Testis (tissue), 3 donors: ENCODE results near the gene NME8. TPM values are rescaled to one million over a fixed set of nuclear protein-coding genes. Genes with fewer than 3 reads are reported as not detected.
A peak's percentile ranks its signal among the peaks of the same experiment; 100 is the strongest.

Experiments
- DNase-seq: peaks from one replicate; pipeline ENCODE4 v3.0.0-alpha.2; 2019
- H3K27ac ChIP-seq, 2 donors: fragments of 200-600 bp; sonication (generic); one replicate each; pipeline ENCODE4 v1.5.1; 2019
- H3K27me3 ChIP-seq: fragments of 200-600 bp; sonication (generic); one replicate; pipeline ENCODE4 v1.5.1; 2019
- H3K36me3 ChIP-seq: fragments of 200-600 bp; sonication (generic); one replicate; pipeline ENCODE4 v1.5.1; 2017; ENCODE audit warnings: low read depth; ENCODE audit errors: missing control alignments
- H3K4me1 ChIP-seq: fragments of 200-600 bp; sonication (generic); one replicate; pipeline ENCODE4 v1.5.1; 2019
- H3K4me3 ChIP-seq, 2 donors: fragments of 200-600 bp; sonication (generic); one replicate each; pipeline ENCODE4 v1.5.1; 2017 to 2019
- H3K9me3 ChIP-seq: fragments of 200-600 bp; sonication (generic); one replicate; pipeline ENCODE4 v1.5.1; 2017
- CTCF ChIP-seq, 3 experiments: fragments of 450-650 bp in 2 of 3; fragments of 200-600 bp in 1 of 3; sonication (generic) in 1 of 3; IDR thresholded peaks; one replicate each; pipeline ENCODE4 v1.5.1; 2016 to 2019; ENCODE audit warnings: antibody characterized with exemption in 3 of 3, mild to moderate bottlenecking in 2 of 3, moderate library complexity in 1 of 3
- POLR2A ChIP-seq: fragments of 450-650 bp; IDR thresholded peaks from one replicate; pipeline ENCODE4 v1.6.1; 2017; ENCODE audit warnings: antibody characterized with exemption, mild to moderate bottlenecking, moderate library complexity
- WGBS, 2 donors: methylation state at CpG; one replicate each; pipeline ENCODE4 v1.1.5; 2018; 5-methylcytosine and 5-hydroxymethylcytosine counted together
- intact Hi-C: fragments of 100-400 bp; cut with DNase I; formaldehyde crosslinking; loops from one replicate; pipeline ENCODE4 v1.15.1; 2023; ENCODE audit warnings: low total_unique reads
- polyA plus RNA-seq: library from polyadenylated mRNA; stranded (reverse); fragments of 350-450 nt; fragmentation: Illumina TruSeq; extraction: RNeasy Lipid Tissue Mini Kit (QIAGEN cat#74804); gene quantifications from one replicate; pipeline ENCODE4 v1.2.3, GENCODE V29; 2014; ENCODE audit warnings: low read depth, low replicate concordance; ENCODE audit not compliant: insufficient read depth
- total RNA-seq, 2 donors: library from RNA; depleted of rRNA; stranded (reverse); fragments of >200 nt; gene quantifications; one replicate each; pipeline ENCODE4 v1.2.3, GENCODE V29; 2016

NME8 gene
- total and polyA plus RNA-seq, 3 donors from 2014 or later: 1.7 to 25.3 (median 5.8) TPM

GRCh38 chr7:37823557-37823956, 24.8 kb upstream of the NME8 start:
- no peaks in the 10 kb centered on the region for H3K36me3 ChIP-seq
- no peaks in the 10 kb centered on the region for H3K4me1 ChIP-seq
- H3K27me3 ChIP-seq: no peaks in the 10 kb centered on the region
- H3K4me3 ChIP-seq: no peak overlapping the region
- 46 to 67% methylated on average over 2 of the region's 2 CpGs for WGBS, 2 donors
- DNase-seq: no peak
- no peaks in the 10 kb centered on the region for H3K9me3 ChIP-seq
- no peak for TF ChIP-seq POLR2A
- no peak for TF ChIP-seq CTCF (IDR thresholded peaks at IDR 0.05)
- no peak overlapping the region for H3K27ac ChIP-seq
- intact Hi-C loops: no loop called here

GRCh38 chr7:37825038-37825437, 23.4 kb upstream of the NME8 start:
- no peak overlapping the region for H3K4me3 ChIP-seq
- no peaks in the 10 kb centered on the region for H3K4me1 ChIP-seq
- DNase-seq: no peak
- no peaks in the 10 kb centered on the region for H3K36me3 ChIP-seq
- intact Hi-C loops: no loop called here
- no peaks in the 10 kb centered on the region for H3K27me3 ChIP-seq
- WGBS, 2 donors: 95 to 98% methylated on average over 2 of the region's 3 CpGs
- no peak overlapping the region for H3K27ac ChIP-seq
- H3K9me3 ChIP-seq: no peaks in the 10 kb centered on the region
- TF ChIP-seq POLR2A (no peak), CTCF (IDR thresholded peaks at IDR 0.05) (no peak)

GRCh38 chr7:37826825-37827224, 21.6 kb upstream of the NME8 start:
- Histone ChIP-seq H3K36me3 (no peaks in the 10 kb centered on the region), H3K4me3 (no peak overlapping the region), H3K4me1 (no peaks in the 10 kb centered on the region), H3K27ac (no peak overlapping the region), H3K27me3 (no peaks in the 10 kb centered on the region), H3K9me3 (no peaks in the 10 kb centered on the region)
- no peak for DNase-seq
- intact Hi-C loops: no loop called here
- TF ChIP-seq CTCF (IDR thresholded peaks at IDR 0.05): no peak
- no peak for TF ChIP-seq POLR2A
- 46 to 50% methylated on average over 4 of the region's 4 CpGs for WGBS, 2 donors

GRCh38 chr7:37831244-37831643, 17.2 kb upstream of the NME8 start:
- H3K27ac ChIP-seq: no peak overlapping the region
- no peaks in the 10 kb centered on the region for H3K9me3 ChIP-seq
- H3K4me1 ChIP-seq: peaks cover 5% of the 10 kb centered on the region
- intact Hi-C loops: no loop called here
- no peak overlapping the region for H3K4me3 ChIP-seq
- no peaks in the 10 kb centered on the region for H3K27me3 ChIP-seq
- H3K36me3 ChIP-seq: no peaks in the 10 kb centered on the region
- no peak for DNase-seq
- TF ChIP-seq POLR2A (no peak), CTCF (IDR thresholded peaks at IDR 0.05) (no peak)
- 70 to 85% methylated on average over 2 of the region's 2 CpGs for WGBS, 2 donors

- no peak for TF ChIP-seq POLR2A
- peak; percentile 23 to 50 (median 29) for TF ChIP-seq CTCF (IDR thresholded peaks at IDR 0.05)
- intact Hi-C loops: no loop called here
- H3K4me3 ChIP-seq: no peak overlapping the region
- H3K9me3 ChIP-seq: no peaks in the 10 kb centered on the region
- H3K27ac ChIP-seq: no peak overlapping the region
- H3K4me1 ChIP-seq: peaks cover 5% of the 10 kb centered on the region
- no peaks in the 10 kb centered on the region for H3K36me3 ChIP-seq
- no peaks in the 10 kb centered on the region for H3K27me3 ChIP-seq
- WGBS, 2 donors: 30 to 53% methylated on average over 4 of the region's 4 CpGs
- DNase-seq: peak; percentile 95
Measured at GRCh38 chr7:37832194-37832593, 16.2 kb upstream of the NME8 start.
